ENCODE measurements around the gene KY.
"Not testable (repeated sequence)": the region's sequence is repeated elsewhere in the genome, so short reads cannot be mapped to it uniquely, and the experiment has no call there.

The KY gene

DNA sequence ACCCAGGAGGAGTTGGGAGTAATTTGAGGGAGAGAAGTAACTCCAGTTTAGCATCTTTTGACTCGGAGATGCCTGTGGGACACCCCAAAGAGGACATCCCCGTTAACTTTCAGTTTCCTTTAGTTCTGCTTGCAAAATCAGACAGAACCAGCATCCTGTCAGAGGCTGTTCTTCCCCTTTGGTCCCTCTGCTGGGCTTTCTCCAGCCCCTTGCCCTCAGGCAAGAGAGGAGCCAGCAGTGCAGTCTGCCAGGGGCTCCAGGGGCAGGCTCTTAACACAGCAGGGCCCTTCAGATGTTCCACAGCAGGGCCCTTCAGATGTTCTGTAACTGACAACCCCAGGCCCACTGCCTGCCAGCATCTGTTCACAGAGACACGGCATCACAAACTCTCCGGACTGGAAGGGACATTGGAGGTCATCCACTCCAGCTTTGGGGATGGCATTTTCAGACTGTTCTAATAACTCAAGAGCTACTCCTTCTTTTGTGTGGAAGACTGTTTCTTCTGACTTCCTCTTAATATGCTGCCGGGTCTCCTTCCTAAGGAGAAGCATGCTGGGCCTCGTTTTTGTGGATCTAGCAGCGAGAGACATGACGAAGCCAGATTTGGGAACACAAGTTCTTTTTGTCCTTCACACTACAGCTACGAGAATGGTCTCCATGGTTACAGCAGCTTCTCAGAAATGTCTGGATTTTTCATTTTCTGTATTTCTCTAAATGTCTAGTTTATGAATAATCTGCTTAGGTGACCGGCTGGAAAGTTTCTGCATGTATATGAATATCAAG, 51.9 kb downstream of the KY start:
- peak; percentile 80 for DNase-seq

- peak; percentile 86 for DNase-seq
Observed at GRCh38 chr3:134597390-134597970, 53.3 kb downstream of the KY start.

- not testable (repeated sequence) for DNase-seq
Observed at GRCh38 chr3:134594986-134595385, 55.8 kb downstream of the KY start.

- peak; percentile 81 for DNase-seq
Observed at GRCh38 chr3:134594331-134594741, 56.5 kb downstream of the KY start.

- DNase-seq = no peak
Observed at GRCh38 chr3:134592806-134593205, 58.0 kb downstream of the KY start.

- DNase-seq = no peak
Observed at GRCh38 chr3:134590766-134591165, 60.1 kb downstream of the KY start.

- DNase-seq = no peak
Observed at GRCh38 chr3:134579141-134579665, 71.6 kb downstream of the KY start.

DNA sequence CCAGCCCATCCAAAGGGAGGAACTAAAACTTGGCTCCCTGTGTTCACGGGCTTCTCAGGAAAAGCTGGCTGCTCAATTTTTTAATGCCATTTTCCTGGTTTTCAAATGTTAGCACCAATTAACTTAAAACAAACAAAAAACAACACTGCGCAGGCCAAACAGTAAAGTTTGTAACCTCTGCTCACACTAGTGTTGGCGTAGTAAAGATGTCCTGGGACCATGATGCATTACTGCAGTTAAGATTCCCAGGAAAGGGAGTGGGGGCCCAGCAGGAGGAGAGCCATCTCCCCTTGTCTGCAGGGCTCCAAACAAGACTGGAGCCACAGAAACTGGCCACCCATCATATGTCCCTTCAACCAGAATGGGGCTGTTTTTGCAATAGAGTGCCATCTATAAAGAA, 74.0 kb downstream of the KY start:
- no peak for DNase-seq

DNA sequence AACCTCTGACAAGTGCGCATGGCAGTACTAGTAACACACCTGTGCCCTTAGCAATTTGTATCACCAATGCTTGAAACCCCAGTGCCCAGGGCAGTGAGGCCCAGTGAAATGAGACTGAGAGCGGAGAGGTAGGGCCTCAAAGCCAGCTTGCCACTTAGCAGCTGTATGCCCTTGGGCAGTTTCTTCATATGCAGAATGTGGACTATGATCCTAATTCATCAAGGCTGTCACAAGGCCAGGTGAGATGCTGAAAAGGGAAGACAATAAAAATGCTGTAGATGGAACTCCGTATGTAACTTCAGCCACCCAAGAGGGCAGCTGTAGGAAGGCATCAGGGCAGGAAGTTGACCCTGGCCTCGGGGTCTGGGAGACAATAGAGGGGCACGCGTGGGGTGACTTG, 74.4 kb downstream of the KY start:
- DNase-seq = peak; percentile 95

GRCh38 chr3:134569899-134570298, 80.9 kb downstream of the KY start:
- not testable (repeated sequence) for DNase-seq

- no peak for DNase-seq
Observed at GRCh38 chr3:134568790-134569189, 82.0 kb downstream of the KY start.

- DNase-seq = no peak
Observed at GRCh38 chr3:134567605-134568004, 83.2 kb downstream of the KY start.

GRCh38 chr3:134564991-134565390, 85.8 kb downstream of the KY start:
- no peak for DNase-seq

- no peak for DNase-seq
Observed at GRCh38 chr3:134563601-134564000, 87.2 kb downstream of the KY start.

- DNase-seq = no peak
Observed at GRCh38 chr3:134562055-134562454, 88.8 kb downstream of the KY start.

DNA sequence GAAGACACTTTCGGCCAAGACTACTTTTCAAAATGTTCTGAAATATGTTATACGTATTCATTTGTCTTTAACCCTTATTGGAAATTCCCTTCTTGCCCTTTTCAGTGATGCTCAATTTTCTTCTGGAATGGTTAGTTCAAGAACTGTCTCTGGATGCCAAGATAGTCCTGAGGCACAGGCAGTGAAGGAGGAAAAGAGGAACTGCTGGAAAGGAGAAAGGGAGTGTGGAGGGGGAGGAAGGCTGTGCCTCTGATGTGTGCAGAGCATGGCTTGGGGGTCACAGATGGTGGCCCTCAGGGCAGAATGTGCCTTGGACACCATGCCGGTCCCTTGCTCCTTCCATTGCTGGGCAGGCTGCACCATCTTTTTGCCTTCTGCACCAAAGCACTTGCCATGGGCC, 91.2 kb downstream of the KY start:
- DNase-seq = no peak

Data from NCI-H146 (cell line).